ENCODE data around the gene BCORL1. TPM values are rescaled to one million over a fixed set of nuclear protein-coding genes. Genes with fewer than 3 reads are reported as not detected.

BCORL1 gene
- total RNA-seq, 2 donors from 2014 or later: 4.4 to 25.2 TPM

GRCh38 chrX:129956145-129956544 is 26.3 kb upstream of the BCORL1 start:
- intact Hi-C loops (cut with DNase I): no loop called here
- Histone ChIP-seq H3K27me3 (replicated peaks; ENCODE audit: insufficient read depth) (no peaks in the 10 kb centered on the region), H3K27ac (no peak overlapping the region), H3K36me3 (no peaks in the 10 kb centered on the region), H3K4me1 (replicated peaks) (no peaks in the 10 kb centered on the region), H3K4me3 (no peak overlapping the region), H3K9me3 (no peaks in the 10 kb centered on the region)
- DNase-seq (ENCODE audit: low spot score): no peak
- TF ChIP-seq CTCF (IDR thresholded peaks at IDR 0.05): no peak
- no peak for TF ChIP-seq POLR2AphosphoS5 (IDR thresholded peaks at IDR 0.05)
- TF ChIP-seq POLR2A (IDR thresholded peaks at IDR 0.05): no peak
- 91% methylated on average over 10 of the region's 10 CpGs for WGBS

GRCh38 chrX:129956765-129957164 is 25.7 kb upstream of the BCORL1 start:
- H3K9me3 ChIP-seq: no peaks in the 10 kb centered on the region
- intact Hi-C loops (cut with DNase I): no loop called here
- no peaks in the 10 kb centered on the region for H3K4me1 ChIP-seq (replicated peaks)
- DNase-seq (ENCODE audit: low spot score): no peak
- WGBS: 25% methylated on average over 8 of the region's 20 CpGs
- TF ChIP-seq POLR2A (IDR thresholded peaks at IDR 0.05) (no peak), POLR2AphosphoS5 (IDR thresholded peaks at IDR 0.05) (no peak), CTCF (IDR thresholded peaks at IDR 0.05) (no peak)
- H3K36me3 ChIP-seq: no peaks in the 10 kb centered on the region
- no peaks in the 10 kb centered on the region for H3K27me3 ChIP-seq (replicated peaks; ENCODE audit: insufficient read depth)
- H3K4me3 ChIP-seq: peak overlapping the region; percentile 23 to 30
- no peak overlapping the region for H3K27ac ChIP-seq

- H3K4me3 ChIP-seq: peak overlapping the region; percentile 23 to 30
These were observed 25.0 kb upstream of the BCORL1 start for GRCh38 chrX:129957241-129958082.

GRCh38 chrX:129958083-129958465 is 24.4 kb upstream of the BCORL1 start:
- no peak for DNase-seq (ENCODE audit: low spot score)
- Histone ChIP-seq H3K4me3 (no peak overlapping the region), H3K36me3 (no peaks in the 10 kb centered on the region), H3K4me1 (replicated peaks) (no peaks in the 10 kb centered on the region), H3K27me3 (replicated peaks; ENCODE audit: insufficient read depth) (no peaks in the 10 kb centered on the region), H3K27ac (no peak overlapping the region), H3K9me3 (no peaks in the 10 kb centered on the region)
- intact Hi-C loops (cut with DNase I): no loop called here
- 81% methylated on average over 7 of the region's 7 CpGs for WGBS
- TF ChIP-seq CTCF (IDR thresholded peaks at IDR 0.05): no peak
- TF ChIP-seq POLR2A (IDR thresholded peaks at IDR 0.05): no peak
- no peak for TF ChIP-seq POLR2AphosphoS5 (IDR thresholded peaks at IDR 0.05)

More at GRCh38 chrX:129957241-129958082, 25.0 kb upstream of the BCORL1 start:
- H3K4me1 ChIP-seq (replicated peaks): no peaks in the 10 kb centered on the region
- TF ChIP-seq POLR2A (IDR thresholded peaks at IDR 0.05) (no peak), CTCF (IDR thresholded peaks at IDR 0.05) (no peak), POLR2AphosphoS5 (IDR thresholded peaks at IDR 0.05) (no peak)
- no peak overlapping the region for H3K27ac ChIP-seq
- H3K27me3 ChIP-seq (replicated peaks; ENCODE audit: insufficient read depth): no peaks in the 10 kb centered on the region
- H3K36me3 ChIP-seq: no peaks in the 10 kb centered on the region
- DNase-seq (ENCODE audit: low spot score): no peak
- WGBS: 28% methylated on average over 15 of the region's 56 CpGs
- intact Hi-C loops (cut with DNase I): no loop called here
- no peaks in the 10 kb centered on the region for H3K9me3 ChIP-seq
